MG63 (cell line): ENCODE results near the gene SLC44A1. TPM values are rescaled to one million over a fixed set of nuclear protein-coding genes. Genes with fewer than 3 reads are reported as not detected.

Experiments
- DNase-seq: peaks from one replicate; pipeline ENCODE4 v3.0.0-alpha.2; 2020
- H3K27me3 ChIP-seq: fragments of 250-450 bp; sonication (Bioruptor Pico); 2 replicates; pipeline ENCODE4 v1.5.1; 2020; ENCODE audit warnings: mild to moderate bottlenecking, moderate library complexity
- H3K36me3 ChIP-seq: fragments of 250-450 bp; sonication (Bioruptor Pico); 2 replicates; pipeline ENCODE4 v1.5.1; 2020; ENCODE audit warnings: mild to moderate bottlenecking, moderate library complexity
- H3K4me3 ChIP-seq: fragments of 250-450 bp; sonication (Bioruptor Pico); 2 replicates; pipeline ENCODE4 v1.5.1; 2020; ENCODE audit warnings: mild to moderate bottlenecking, moderate library complexity
- H3K9me3 ChIP-seq: fragments of 250-450 bp; sonication (Bioruptor Pico); 2 replicates; pipeline ENCODE4 v1.5.1; 2020; ENCODE audit warnings: mild to moderate bottlenecking, moderate library complexity
- total RNA-seq: library from RNA; depleted of rRNA; stranded (reverse); fragments of >200 nt; shearing (Covaris generic); gene quantifications from 2 replicates; pipeline ENCODE4 v1.2.3, GENCODE V29; 2014; ENCODE audit warnings: low replicate concordance; rRNA removed

SLC44A1 gene
- total RNA-seq, 1 experiment from 2014 or later = 13.3 TPM

DNA sequence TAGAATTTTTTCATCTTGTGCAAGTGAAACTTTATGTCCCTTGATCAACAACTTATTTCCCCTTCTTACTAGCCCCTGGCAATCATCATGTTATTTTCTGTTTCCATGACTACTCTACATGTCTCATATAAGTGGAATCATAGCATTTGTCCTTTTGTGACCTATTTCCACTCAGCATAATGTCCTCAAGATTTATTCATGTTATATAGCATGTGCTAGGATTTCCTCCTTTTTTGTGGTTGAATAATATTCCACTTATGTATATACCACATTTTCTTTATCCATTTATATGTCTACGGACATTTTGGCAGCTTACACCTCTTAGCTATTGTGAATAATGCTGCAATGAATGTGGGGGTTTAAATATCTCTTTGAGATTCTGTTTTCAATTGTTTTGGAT lies 224.4 kb downstream of the SLC44A1 start:
- Histone ChIP-seq H3K9me3 (peaks cover 7% of the 10 kb centered on the region; the same call in 1 of the 2 replicates), H3K27me3 (no peaks in the 10 kb centered on the region), H3K4me3 (no peak overlapping the region), H3K36me3 (peaks cover 53% of the 10 kb centered on the region)
- DNase-seq = no peak

DNA sequence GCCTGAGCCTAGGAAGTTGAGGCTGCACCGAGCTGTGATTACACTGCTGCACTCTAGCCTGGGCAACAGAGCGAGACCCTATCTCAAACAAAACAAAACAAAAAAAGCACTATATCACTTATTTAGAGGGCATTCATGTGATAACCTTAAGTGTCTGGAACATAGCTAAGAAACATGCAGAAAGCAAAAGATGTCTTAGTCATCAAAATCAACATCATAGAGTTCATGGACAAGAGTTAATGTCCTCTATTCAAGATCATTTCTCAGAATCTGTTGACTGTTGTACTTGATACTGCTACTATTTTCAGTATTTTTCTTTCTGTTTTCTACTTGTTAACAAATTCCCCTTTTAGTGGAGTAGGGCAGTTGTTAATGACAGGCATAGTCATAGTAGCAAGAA lies 228.8 kb downstream of the SLC44A1 start:
- Histone ChIP-seq H3K27me3 (no peaks in the 10 kb centered on the region), H3K9me3 (no peaks in the 10 kb centered on the region), H3K4me3 (no peak overlapping the region), H3K36me3 (peaks cover 20% of the 10 kb centered on the region)
- no peak for DNase-seq

DNA sequence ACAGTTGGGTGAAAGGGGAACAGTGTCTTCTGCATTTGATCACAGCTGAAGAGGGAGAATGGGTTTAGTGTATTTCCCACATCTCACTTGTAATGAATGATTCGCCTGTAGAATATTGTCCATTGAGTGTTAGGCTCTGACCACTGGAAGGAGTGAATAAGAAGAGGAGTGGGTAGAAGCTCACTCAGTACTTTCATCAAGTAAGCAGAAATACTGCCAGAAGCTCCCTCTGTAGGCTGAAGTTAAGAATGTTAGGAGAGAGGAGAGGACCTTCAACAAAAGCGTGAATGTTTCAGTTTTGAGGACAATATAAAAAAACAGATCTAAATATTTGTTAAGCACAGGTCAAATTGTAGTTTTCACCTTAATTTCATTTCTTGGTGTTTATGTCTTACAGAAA lies 230.9 kb downstream of the SLC44A1 start:
- Histone ChIP-seq H3K27me3 (no peaks in the 10 kb centered on the region), H3K36me3 (peaks cover 7% of the 10 kb centered on the region; the same call in 1 of the 2 replicates), H3K4me3 (no peak overlapping the region), H3K9me3 (no peaks in the 10 kb centered on the region)
- no peak for DNase-seq

DNA sequence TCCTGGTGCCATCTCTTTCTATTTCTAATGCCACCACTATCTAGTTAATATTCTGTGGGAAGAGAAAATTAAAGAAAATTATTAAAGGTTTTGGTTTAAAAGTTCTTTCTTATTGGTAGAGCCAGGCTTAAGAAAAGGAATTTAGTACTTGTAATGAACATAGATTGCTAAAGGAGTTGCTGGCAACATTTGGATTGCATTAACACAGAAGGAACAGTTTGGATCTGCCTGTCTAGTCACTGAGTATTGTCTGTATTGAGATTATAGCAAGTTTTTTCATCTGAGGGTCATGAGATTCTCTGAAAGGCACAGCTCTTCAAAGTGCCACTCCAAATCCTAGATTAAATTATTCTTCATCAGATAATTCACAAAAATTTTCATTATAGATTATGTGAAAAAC lies 235.4 kb downstream of the SLC44A1 start:
- no peaks in the 10 kb centered on the region; the same call in 1 of the 2 replicates for H3K36me3 ChIP-seq
- no peak for DNase-seq
- no peak overlapping the region for H3K4me3 ChIP-seq
- no peaks in the 10 kb centered on the region for H3K27me3 ChIP-seq
- no peaks in the 10 kb centered on the region for H3K9me3 ChIP-seq

DNA sequence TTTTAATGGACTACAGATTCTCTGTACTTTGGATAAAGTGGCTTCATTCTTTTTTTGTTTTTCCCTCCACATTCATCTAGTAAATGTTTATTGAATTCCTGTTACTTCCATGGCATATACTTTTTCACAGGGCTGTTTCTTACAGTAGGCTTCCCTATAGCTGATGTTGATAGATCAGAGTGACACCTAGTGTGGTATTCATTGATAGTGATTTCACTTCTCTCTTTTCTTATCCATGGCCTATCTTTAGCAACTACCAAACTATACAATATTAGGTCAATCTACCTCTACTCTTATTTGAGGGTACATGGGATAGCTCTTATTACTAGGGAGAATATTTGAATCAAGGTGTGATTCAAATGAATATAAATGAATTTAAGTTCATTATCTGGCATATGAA lies 239.2 kb downstream of the SLC44A1 start:
- peaks cover 26% of the 10 kb centered on the region for H3K36me3 ChIP-seq
- no peaks in the 10 kb centered on the region for H3K27me3 ChIP-seq
- H3K9me3 ChIP-seq = no peaks in the 10 kb centered on the region
- no peak overlapping the region for H3K4me3 ChIP-seq
- no peak for DNase-seq

DNA sequence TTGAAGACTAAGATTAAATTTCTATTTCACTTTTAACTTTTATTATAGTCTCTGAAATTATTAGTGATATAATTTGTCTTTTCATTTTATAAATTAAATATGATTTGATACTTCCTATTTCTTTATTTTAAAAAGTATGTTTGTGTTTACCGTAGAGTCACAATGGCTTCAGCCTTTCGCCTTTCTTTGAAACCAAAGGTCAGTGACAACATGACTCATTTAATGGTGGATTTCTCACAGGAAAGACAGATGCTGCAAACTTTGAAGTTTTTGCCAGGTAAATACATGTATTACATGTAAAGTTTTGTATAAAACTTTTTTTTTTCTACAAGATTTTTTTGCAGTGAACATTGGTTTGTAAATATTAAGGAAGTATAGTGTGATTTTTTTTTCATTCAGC lies 239.8 kb downstream of the SLC44A1 start:
- Histone ChIP-seq H3K9me3 (peaks cover 2% of the 10 kb centered on the region; the same call in 1 of the 2 replicates), H3K4me3 (no peak overlapping the region), H3K27me3 (no peaks in the 10 kb centered on the region), H3K36me3 (peaks cover 26% of the 10 kb centered on the region)
- no peak for DNase-seq

DNA sequence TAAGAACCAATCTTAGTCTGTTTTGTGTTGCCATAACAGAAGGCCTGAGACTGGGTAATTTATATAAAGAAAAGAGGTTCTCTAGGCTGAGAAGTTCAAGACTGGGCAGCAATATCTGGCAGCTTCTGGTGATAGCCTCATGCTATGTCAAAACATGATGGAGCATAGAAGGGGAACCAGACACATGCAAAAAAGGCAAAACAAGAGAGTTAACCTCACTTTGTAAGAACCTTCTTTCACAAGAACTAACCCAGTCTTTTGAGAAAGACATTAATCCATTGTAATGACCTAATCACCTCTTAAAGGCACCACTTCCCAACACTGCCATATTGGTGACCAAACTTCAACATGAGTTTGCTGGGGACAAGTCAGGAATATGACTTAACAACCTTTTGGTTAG lies 240.7 kb downstream of the SLC44A1 start:
- no peak for DNase-seq
- Histone ChIP-seq H3K36me3 (peaks cover 28% of the 10 kb centered on the region), H3K27me3 (no peaks in the 10 kb centered on the region), H3K4me3 (no peak overlapping the region), H3K9me3 (peaks cover 3% of the 10 kb centered on the region; the same call in 1 of the 2 replicates)

Other genes with a start within 250 kb of the SLC44A1 start
- 2.1 and 7.4 TPM in 2 replicates for gene FSD1L, start 203.4 kb downstream of the SLC44A1 start, total RNA-seq